WTC11 (cell line): Measurements from ENCODE around the gene OR6C2.
"Not testable (repeated sequence)": the region's sequence is repeated elsewhere in the genome, so short reads cannot be mapped to it uniquely, and the experiment has no call there.

Experiments used
- AR ChIP-seq: fragments of 250-450 bp; sonication (Bioruptor Pico); IDR thresholded peaks from 2 replicates; pipeline ENCODE4 v1.9.0; 2021; ENCODE audit warnings: mild to moderate bottlenecking
- ATF2 ChIP-seq: sonication (generic); formaldehyde crosslinking; IDR thresholded peaks from 2 replicates; pipeline ENCODE4 v1.8.1; 2022; ENCODE audit warnings: low read depth, missing genetic modification reagents, borderline replicate concordance
- CTCF ChIP-seq: fragments of 200-600 bp; IDR thresholded peaks from 2 replicates; pipeline ENCODE4 v1.8.0; 2022; ENCODE audit warnings: antibody characterized with exemption
- ESRRA ChIP-seq: sonication (generic); formaldehyde crosslinking; IDR thresholded peaks from 2 replicates; pipeline ENCODE4 v1.8.1; 2022; ENCODE audit warnings: mild to moderate bottlenecking, missing genetic modification reagents, borderline replicate concordance
- FOXJ3 ChIP-seq: sonication (generic); formaldehyde crosslinking; IDR thresholded peaks from 2 replicates; pipeline ENCODE4 v1.9.0; 2021; ENCODE audit warnings: missing genetic modification reagents, mild to moderate bottlenecking, borderline replicate concordance
- IRF2 ChIP-seq: sonication (generic); formaldehyde crosslinking; IDR thresholded peaks from 2 replicates; pipeline ENCODE4 v1.8.0; 2022; ENCODE audit warnings: low read depth, missing genetic modification reagents, borderline replicate concordance
- SOX15 ChIP-seq: fragments of 250-450 bp; sonication (Bioruptor Pico); IDR thresholded peaks from 2 replicates; pipeline ENCODE4 v1.9.0; 2021; ENCODE audit warnings: mild to moderate bottlenecking
- USF1 ChIP-seq: sonication (generic); formaldehyde crosslinking; IDR thresholded peaks from 2 replicates; pipeline ENCODE4 v1.8.0; 2022; ENCODE audit warnings: mild to moderate bottlenecking, missing genetic modification reagents
- USF2 ChIP-seq: sonication (generic); formaldehyde crosslinking; IDR thresholded peaks from 2 replicates; pipeline ENCODE4 v1.8.1; 2023; ENCODE audit warnings: mild to moderate bottlenecking, missing genetic modification reagents, moderate library complexity
- ZNF263 ChIP-seq: sonication (generic); formaldehyde crosslinking; IDR thresholded peaks from 2 replicates; pipeline ENCODE4 v1.8.1; 2022; ENCODE audit warnings: low read depth, mild to moderate bottlenecking, moderate library complexity, missing genetic modification reagents
- ZNF416 ChIP-seq: fragments of 250-450 bp; sonication (Bioruptor Pico); IDR thresholded peaks from 2 replicates; pipeline ENCODE4 v1.9.0; 2021; ENCODE audit warnings: mild to moderate bottlenecking, inconsistent platforms

GRCh38 chr12:55413498-55414388 is 30.1 kb upstream of the OR6C2 start:
- not testable (repeated sequence) for TF ChIP-seq CTCF; USF1 (CRISPR knock-in tag); ZNF263 (CRISPR knock-in tag); AR (CRISPR knock-in tag); SOX15 (CRISPR knock-in tag); ATF2 (CRISPR knock-in tag); USF2 (CRISPR knock-in tag); IRF2 (CRISPR knock-in tag); ESRRA (CRISPR knock-in tag); FOXJ3 (CRISPR knock-in tag); ZNF416 (CRISPR knock-in tag)
